A549 (cell line): ENCODE measurements around the gene MYO1D. TPM values are rescaled to one million over a fixed set of nuclear protein-coding genes. Genes with fewer than 3 reads are reported as not detected.

ENCODE experiments used
- ATAC-seq, 2 experiments: fragments of 200-7000 bp in 1 of 2; fragments of >200 bp in 1 of 2; cut with Nextera tagmentation in 1 of 2; cut with Tn5 transposase in 1 of 2; 3 replicates each; pipeline versions ENCODE4 v1.8.0 to v1.9.1; 2018 to 2020; ENCODE audit warnings: mild to moderate bottlenecking in 1 of 2, moderate library complexity in 1 of 2
- CTCF ChIA-PET: fragments of 300-600 bp; sonication (Branson Sonifier 250); formaldehyde crosslinking; extraction: SDS; loops from one replicate; lab custom pipeline; 2021; ENCODE audit warnings: antibody characterized with exemption, inconsistent platforms; lab: Yijun Ruan, JAX
- POLR2A ChIA-PET: fragments of 350-600 bp; formaldehyde crosslinking; extraction: SDS; loops from one replicate; lab custom pipeline; 2021; ENCODE audit warnings: antibody characterized with exemption, inconsistent platforms; lab: Yijun Ruan, JAX
- DNase-seq, 2 experiments: peaks; one replicate each; pipeline versions ENCODE4 v3.0.0 to v3.0.0-alpha.2; 2011 to 2016; ENCODE audit warnings: low read depth in 1 of 2, low spot score in 1 of 2
- FAIRE-seq: peaks from 2 replicates; lab custom pipeline; 2011; peaks lifted over from hg19 to GRCh38; lab: Jason Lieb, UNC
- H3K27ac ChIP-seq, 2 experiments: fragments of >200 bp; sonication (Bioruptor Twin); formaldehyde crosslinking; 3 replicates each; pipeline ENCODE4 v1.5.1; 2016 to 2017
- H3K4me1 ChIP-seq: fragments of >200 bp; sonication (Bioruptor Twin); formaldehyde crosslinking; 3 replicates; pipeline ENCODE4 v1.6.1; 2016
- H3K4me2 ChIP-seq: fragments of >200 bp; sonication (Bioruptor Twin); formaldehyde crosslinking; 3 replicates; pipeline ENCODE4 v1.6.1; 2016
- H3K4me3 ChIP-seq: fragments of >200 bp; sonication (Bioruptor Twin); formaldehyde crosslinking; 3 replicates; pipeline ENCODE4 v1.5.1; 2016
- H3K9me3 ChIP-seq: fragments of >200 bp; sonication (Bioruptor Twin); formaldehyde crosslinking; 3 replicates; pipeline ENCODE4 v1.6.1; 2016
- BHLHE40 ChIP-seq: IDR thresholded peaks from 2 replicates; pipeline ENCODE4 v1.6.1; 2012; ENCODE audit warnings: low read depth, low read length, inconsistent platforms
- CBX2 ChIP-seq: fragments of 200-600 bp; sonication (generic); IDR thresholded peaks from 2 replicates; pipeline ENCODE4 v1.6.1; 2016; ENCODE audit warnings: low read depth, mild to moderate bottlenecking, borderline replicate concordance
- EP300 ChIP-seq, 2 experiments: fragments of >200 bp; sonication (Bioruptor Twin); formaldehyde crosslinking; IDR thresholded peaks; 2 replicates in 1 of 2; 3 replicates in 1 of 2; pipeline ENCODE4 v1.6.1; 2016 to 2017
- ESRRA ChIP-seq: fragments of 150-350 bp; IDR thresholded peaks from 2 replicates; pipeline ENCODE4 v1.6.1; 2014; ENCODE audit warnings: mild to moderate bottlenecking, low read length, borderline replicate concordance
- FOXS1 ChIP-seq: fragments of 250-450 bp; sonication (Bioruptor Pico); IDR thresholded peaks from 2 replicates; pipeline ENCODE4 v1.5.0; 2020; ENCODE audit warnings: mild to moderate bottlenecking, moderate library complexity
- HDAC2 ChIP-seq: fragments of 200-600 bp; sonication (generic); IDR thresholded peaks from 2 replicates; pipeline ENCODE4 v1.6.1; 2016
- HOXB13 ChIP-seq: fragments of 250-450 bp; sonication (Bioruptor Pico); IDR thresholded peaks from 2 replicates; pipeline ENCODE4 v1.5.0; 2020; ENCODE audit warnings: low read depth, mild to moderate bottlenecking, moderate library complexity
- JUN ChIP-seq, 2 experiments: fragments of >200 bp; sonication (Bioruptor Twin); formaldehyde crosslinking; IDR thresholded peaks; 2 replicates in 1 of 2; 3 replicates in 1 of 2; pipeline ENCODE4 v1.6.1; 2016 to 2017
- MYC ChIP-seq: IDR thresholded peaks from 2 replicates; pipeline ENCODE4 v1.6.1; 2012; ENCODE audit warnings: mild to moderate bottlenecking, inconsistent platforms, low read length, improper control_type of control experiment, borderline replicate concordance
- RAD21 ChIP-seq, 2 experiments: fragments of >200 bp in 1 of 2; sonication (Bioruptor Twin) in 1 of 2; formaldehyde crosslinking in 1 of 2; IDR thresholded peaks in 1 of 2; conservative IDR thresholded peaks in 1 of 2; 2 replicates in 1 of 2; 3 replicates in 1 of 2; pipeline ENCODE4 v1.6.1; 2012 to 2018; ENCODE audit warnings: inconsistent platforms in 1 of 2
- RCOR1 ChIP-seq: fragments of 150-350 bp; IDR thresholded peaks from 2 replicates; pipeline ENCODE4 v1.6.1; 2014; ENCODE audit warnings: antibody characterized with exemption, low read length, low read depth
- ZSCAN20 ChIP-seq: fragments of 250-450 bp; sonication (Bioruptor Pico); IDR thresholded peaks from 2 replicates; pipeline ENCODE4 v1.8.0; 2022; ENCODE audit warnings: mild to moderate bottlenecking, moderate library complexity
- WGBS: methylation state at CpG from one replicate; pipeline ENCODE4 v1.1.6; 2017; ENCODE audit errors: missing lambda C conversion rate; 5-methylcytosine and 5-hydroxymethylcytosine counted together
- polyA plus RNA-seq, 4 experiments: library from polyadenylated mRNA; depleted of rRNA in 3 of 4; stranded (reverse); fragments of >200 nt; fragmentation: RNase III in 1 of 4; extraction: RNeasy Plus Mini Kit Qiagen cat#74134 plus additional on column Dnase treatment in 1 of 4; gene quantifications; 2 replicates in 3 of 4; 3 replicates in 1 of 4; pipeline ENCODE4 v1.2.3, GENCODE V29; 2011 to 2017
- TF ChIP-seq, protein P1 (sequence below): IDR thresholded peaks from 2 replicates; pipeline ENCODE4 v1.6.1; 2012
- TF ChIP-seq, protein P2 (sequence below): fragments of 250-450 bp; sonication (Bioruptor Pico); IDR thresholded peaks from 2 replicates; pipeline ENCODE4 v1.5.0; 2021; ENCODE audit warnings: mild to moderate bottlenecking, moderate library complexity, borderline replicate concordance

MYO1D gene
- polyA plus RNA-seq, 2 of the 4 experiments (the other 2 are of a cell fraction), result 2.8 to 4.2 TPM

DNA sequence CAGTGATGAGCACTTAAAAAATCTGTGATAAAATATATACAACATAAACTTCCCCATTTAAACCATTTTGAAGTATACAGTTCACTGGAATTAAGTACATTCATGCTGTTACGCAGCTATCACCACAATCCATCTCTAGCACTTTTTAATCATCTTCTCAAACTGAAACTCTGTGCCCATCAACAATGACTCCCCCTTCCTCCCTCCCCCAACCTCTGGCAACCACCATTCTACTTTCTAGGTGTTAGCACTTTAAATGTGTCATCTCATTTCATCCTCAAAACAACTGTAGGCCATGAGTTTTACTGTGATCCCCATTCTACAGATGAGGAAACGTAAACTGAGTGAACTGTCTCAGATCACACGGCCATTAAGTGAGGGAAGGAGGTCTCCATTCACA is 37.3 kb upstream of the MYO1D start:
- Histone ChIP-seq H3K4me2 (no peak overlapping the region), H3K4me1 (peaks cover 7% of the 10 kb centered on the region), H3K4me3 (no peak overlapping the region), H3K9me3 (no peaks in the 10 kb centered on the region), H3K27ac (no peak overlapping the region)
- ATAC-seq (no peak), FAIRE-seq (no peak), DNase-seq (no peak)
- ChIA-PET CTCF (interaction anchor here (0.6 to 2.7 kb wide), 3 partner anchors 11 to 37 kb away, joined by 3 to 12 read pairs (median 3); partner anchors contain the start of gene MYO1D), POLR2A (no interaction called here)
- TF ChIP-seq ESRRA (no peak), RAD21 (conservative IDR thresholded peaks at IDR 0.05 in 1 of 2, IDR thresholded peaks at IDR 0.05 in 1 of 2) (no peak)
- 60% methylated on average over 3 of the region's 3 CpGs for WGBS

DNA sequence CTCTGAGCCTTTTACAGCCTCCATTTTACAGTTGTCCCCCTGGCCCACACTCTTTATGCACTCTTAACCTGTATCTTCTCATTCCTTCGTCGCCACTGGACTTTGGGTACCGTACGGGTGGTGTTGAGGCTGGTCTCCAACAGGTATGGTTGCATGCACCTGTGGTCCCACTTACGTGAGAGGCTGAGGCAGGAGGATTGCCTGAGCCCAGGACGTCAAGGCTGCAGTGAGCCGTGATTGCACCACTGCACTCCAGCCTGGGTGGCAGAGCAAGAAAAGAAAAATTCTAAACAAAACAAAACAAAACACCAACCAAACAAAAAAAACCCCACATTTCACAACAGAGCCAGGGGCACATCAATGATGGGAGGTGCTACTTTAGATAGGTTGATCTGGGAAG is 36.7 kb upstream of the MYO1D start:
- no peak for DNase-seq
- no peak for FAIRE-seq
- 89% methylated on average over 7 of the region's 7 CpGs for whole genome bisulfite sequencing
- Histone ChIP-seq H3K4me1 (peaks cover 7% of the 10 kb centered on the region), H3K4me2 (no peak overlapping the region), H3K4me3 (no peak overlapping the region), H3K9me3 (no peaks in the 10 kb centered on the region), H3K27ac (no peak overlapping the region)
- no peak for TF ChIP-seq BHLHE40
- TF ChIP-seq FOXS1, result no peak
- TF ChIP-seq, protein P1, sequence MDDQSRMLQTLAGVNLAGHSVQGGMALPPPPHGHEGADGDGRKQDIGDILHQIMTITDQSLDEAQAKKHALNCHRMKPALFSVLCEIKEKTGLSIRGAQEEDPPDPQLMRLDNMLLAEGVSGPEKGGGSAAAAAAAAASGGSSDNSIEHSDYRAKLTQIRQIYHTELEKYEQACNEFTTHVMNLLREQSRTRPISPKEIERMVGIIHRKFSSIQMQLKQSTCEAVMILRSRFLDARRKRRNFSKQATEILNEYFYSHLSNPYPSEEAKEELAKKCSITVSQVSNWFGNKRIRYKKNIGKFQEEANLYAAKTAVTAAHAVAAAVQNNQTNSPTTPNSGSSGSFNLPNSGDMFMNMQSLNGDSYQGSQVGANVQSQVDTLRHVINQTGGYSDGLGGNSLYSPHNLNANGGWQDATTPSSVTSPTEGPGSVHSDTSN, result no peak
- no peak for TF ChIP-seq MYC
- TF ChIP-seq JUN (IDR thresholded peaks at IDR 0.05), result no peak
- no peak for TF ChIP-seq RCOR1
- TF ChIP-seq, protein P2, sequence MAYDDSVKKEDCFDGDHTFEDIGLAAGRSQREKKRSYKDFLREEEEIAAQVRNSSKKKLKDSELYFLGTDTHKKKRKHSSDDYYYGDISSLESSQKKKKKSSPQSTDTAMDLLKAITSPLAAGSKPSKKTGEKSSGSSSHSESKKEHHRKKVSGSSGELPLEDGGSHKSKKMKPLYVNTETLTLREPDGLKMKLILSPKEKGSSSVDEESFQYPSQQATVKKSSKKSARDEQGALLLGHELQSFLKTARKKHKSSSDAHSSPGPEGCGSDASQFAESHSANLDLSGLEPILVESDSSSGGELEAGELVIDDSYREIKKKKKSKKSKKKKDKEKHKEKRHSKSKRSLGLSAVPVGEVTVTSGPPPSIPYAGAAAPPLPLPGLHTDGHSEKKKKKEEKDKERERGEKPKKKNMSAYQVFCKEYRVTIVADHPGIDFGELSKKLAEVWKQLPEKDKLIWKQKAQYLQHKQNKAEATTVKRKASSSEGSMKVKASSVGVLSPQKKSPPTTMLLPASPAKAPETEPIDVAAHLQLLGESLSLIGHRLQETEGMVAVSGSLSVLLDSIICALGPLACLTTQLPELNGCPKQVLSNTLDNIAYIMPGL (CRISPR knock-in tag), result no peak
- TF ChIP-seq ZSCAN20 (CRISPR knock-in tag), result no peak
- CTCF ChIA-PET, result interaction anchor here (0.6 to 1.0 kb wide), 3 partner anchors 11 to 37 kb away, joined by 3 to 5 read pairs (median 3); partner anchors contain the start of gene MYO1D
- POLR2A ChIA-PET, result no interaction called here
- no peak for ATAC-seq

DNA sequence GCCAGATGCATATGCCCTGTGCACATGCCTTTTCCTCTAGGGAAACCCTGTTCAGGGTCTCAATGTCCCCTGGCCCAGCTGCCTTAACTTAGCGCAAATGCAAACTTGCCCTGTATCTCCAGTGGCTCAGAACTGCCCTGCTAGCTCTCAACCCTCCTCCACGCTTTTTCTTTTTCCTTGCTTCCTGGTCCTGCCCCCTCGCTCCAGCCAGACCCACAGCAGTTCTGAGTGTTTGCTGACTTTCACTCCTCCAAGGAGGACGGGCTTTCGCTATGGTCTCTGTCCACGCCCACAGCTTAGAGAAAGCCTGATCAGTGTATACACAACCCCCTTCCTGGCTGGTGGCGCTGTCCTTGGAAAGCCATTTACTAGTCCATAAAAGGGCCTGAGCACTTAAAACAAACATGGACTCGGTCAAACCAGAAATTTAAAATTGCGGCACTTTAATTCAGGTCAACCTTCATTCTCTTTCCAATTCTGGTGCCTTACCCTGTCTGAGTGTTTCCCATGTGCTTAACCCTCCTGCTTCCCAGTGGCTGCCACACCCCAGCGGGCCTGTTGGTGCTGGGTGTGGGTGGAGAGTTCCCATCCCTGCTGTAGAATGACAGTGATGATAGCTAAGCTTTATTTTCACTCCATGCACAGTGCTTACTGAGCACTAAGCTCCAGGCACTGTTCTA is 35.4 kb upstream of the MYO1D start:
- no peaks in the 10 kb centered on the region for H3K9me3 ChIP-seq
- peak overlapping the region; percentile 38 for H3K4me2 ChIP-seq
- ChIA-PET POLR2A (no interaction called here), CTCF (interaction anchor here (0.8 to 3.0 kb wide), 9 partner anchors 12 to 137 kb away, joined by 3 to 26 read pairs (median 4); partner anchors contain the start of gene MYO1D)
- TF ChIP-seq, protein P2 (CRISPR knock-in tag), result no peak
- TF ChIP-seq CBX2 (no peak), HDAC2 (no peak), EP300 (IDR thresholded peaks at IDR 0.05) (no peak), HOXB13 (CRISPR knock-in tag) (no peak)
- ATAC-seq (peak; percentile 47 to 93; a peak in 5 of 6 replicates), FAIRE-seq (no peak), DNase-seq (peak in 1 of 2 experiments; percentile 76)
- peaks cover 7% of the 10 kb centered on the region for H3K4me1 ChIP-seq
- H3K4me3 ChIP-seq, result no peak overlapping the region
- 35% methylated on average over 10 of the region's 10 CpGs for WGBS
- peak overlapping the region in 1 of 2 experiments; percentile 30; a peak in 1 of 6 replicates for H3K27ac ChIP-seq
